ENCODE results near the gene LRRC1.

GRCh38 chr6:53938810-53939209 is 144.0 kb downstream of the LRRC1 start:
- TF ChIP-seq, protein P1, sequence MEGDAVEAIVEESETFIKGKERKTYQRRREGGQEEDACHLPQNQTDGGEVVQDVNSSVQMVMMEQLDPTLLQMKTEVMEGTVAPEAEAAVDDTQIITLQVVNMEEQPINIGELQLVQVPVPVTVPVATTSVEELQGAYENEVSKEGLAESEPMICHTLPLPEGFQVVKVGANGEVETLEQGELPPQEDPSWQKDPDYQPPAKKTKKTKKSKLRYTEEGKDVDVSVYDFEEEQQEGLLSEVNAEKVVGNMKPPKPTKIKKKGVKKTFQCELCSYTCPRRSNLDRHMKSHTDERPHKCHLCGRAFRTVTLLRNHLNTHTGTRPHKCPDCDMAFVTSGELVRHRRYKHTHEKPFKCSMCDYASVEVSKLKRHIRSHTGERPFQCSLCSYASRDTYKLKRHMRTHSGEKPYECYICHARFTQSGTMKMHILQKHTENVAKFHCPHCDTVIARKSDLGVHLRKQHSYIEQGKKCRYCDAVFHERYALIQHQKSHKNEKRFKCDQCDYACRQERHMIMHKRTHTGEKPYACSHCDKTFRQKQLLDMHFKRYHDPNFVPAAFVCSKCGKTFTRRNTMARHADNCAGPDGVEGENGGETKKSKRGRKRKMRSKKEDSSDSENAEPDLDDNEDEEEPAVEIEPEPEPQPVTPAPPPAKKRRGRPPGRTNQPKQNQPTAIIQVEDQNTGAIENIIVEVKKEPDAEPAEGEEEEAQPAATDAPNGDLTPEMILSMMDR (IDR thresholded peaks at IDR 0.05; ENCODE audit: low read depth, low read length, missing input control): no peak
- TF ChIP-seq TAF1 (conservative IDR thresholded peaks at IDR 0.05) (no peak), ATF3 (IDR thresholded peaks at IDR 0.05) (no peak), FOXA1 (IDR thresholded peaks at IDR 0.05) (no peak), SP1 (IDR thresholded peaks at IDR 0.05) (no peak), RXRA (IDR thresholded peaks at IDR 0.05) (no peak), REST (IDR thresholded peaks at IDR 0.05) (no peak), GABPA (IDR thresholded peaks at IDR 0.05 in 1 of 2, conservative IDR thresholded peaks at IDR 0.05 in 1 of 2) (no peak), EGR1 (IDR thresholded peaks at IDR 0.05; ENCODE audit: low read depth in 2 of 2) (no peak)

Measured in liver (tissue), 3 donors.